Activated CD4-positive, alpha-beta T cell treated with anti-CD3 and anti-CD28 coated beads for 24 hours (primary cell): Measurements from ENCODE around the gene MYH9.
"Not testable (repeated sequence)": the region's sequence is repeated elsewhere in the genome, so short reads cannot be mapped to it uniquely, and the experiment has no call there.

Experiments used
- DNase-seq, 2 donors: peaks; one replicate each; pipeline ENCODE4 v3.0.0-alpha.2; 2020; ENCODE audit warnings: low read depth in 2 of 2

The MYH9 gene

DNA sequence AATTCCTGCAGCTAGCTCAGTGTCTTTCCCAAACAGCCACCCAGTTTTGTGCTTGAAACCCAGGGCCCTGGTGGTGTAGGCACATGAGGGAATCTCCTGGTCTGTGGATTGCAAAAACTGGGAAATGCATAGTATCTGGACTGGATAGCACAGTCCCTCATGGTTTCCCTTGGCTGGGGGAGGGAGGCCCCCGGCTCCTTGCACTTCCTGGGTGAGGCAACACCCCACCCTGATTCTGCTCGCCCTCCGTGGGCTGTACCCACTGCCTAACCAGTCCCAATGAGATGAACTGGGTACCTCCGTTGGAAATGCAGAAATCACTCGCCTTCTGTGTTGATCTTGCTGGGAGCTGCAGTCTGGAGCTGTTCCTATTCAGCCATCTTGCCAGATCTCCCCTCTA lies 115.8 kb downstream of the MYH9 start:
- not testable (repeated sequence) for DNase-seq

DNA sequence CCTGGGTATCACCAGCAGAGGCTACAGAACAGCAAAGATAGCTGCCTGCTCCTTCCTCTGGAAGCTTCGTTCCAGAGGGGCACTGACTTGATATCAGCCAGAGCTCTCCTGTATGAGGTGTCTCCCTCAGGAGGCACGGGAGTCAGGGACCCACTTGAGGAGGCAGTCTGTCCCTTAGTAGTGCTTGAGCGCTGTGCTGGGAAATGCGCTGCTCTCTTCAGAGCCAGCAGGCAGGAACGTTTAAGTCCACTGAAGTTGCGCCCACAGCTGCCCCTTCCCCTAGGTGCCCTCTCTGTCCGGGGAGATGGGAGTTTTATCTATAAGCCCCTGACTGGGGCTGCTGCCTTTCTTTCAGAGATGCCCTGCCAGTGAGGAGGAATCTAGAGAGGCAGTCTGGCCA lies 116.5 kb downstream of the MYH9 start:
- not testable (repeated sequence) for DNase-seq

DNA sequence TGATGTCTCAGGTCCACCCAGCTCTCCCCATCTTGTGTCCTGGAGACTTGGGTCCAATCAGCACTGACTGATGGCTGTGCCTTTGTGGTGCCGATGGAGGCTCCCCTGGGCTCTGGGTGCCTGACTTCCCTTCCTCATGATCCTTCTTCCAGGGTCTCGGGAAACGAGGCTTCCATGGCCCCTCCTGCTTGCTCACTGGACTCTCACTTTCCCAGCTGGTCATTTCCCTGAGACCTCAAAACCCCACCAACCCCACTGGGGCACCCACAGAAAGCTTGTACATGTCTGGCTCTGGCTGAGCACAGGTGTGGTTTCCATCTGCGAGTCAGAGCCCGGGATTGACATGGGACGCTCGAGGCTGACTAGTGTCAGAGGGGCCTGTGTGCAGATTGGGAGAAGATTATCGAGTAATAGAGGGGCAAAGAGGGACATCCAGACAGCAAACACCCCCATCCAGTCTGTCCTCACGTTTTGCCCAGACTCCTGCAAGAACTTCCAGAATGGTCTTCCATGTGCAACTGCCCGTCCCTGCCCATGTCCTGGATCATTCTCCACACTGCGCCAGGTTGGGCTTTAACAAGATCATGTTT lies 119.8 kb downstream of the MYH9 start:
- DNase-seq: no peak

GRCh38 chr22:36267058-36267457 lies 120.7 kb downstream of the MYH9 start:
- DNase-seq: no peak

DNA sequence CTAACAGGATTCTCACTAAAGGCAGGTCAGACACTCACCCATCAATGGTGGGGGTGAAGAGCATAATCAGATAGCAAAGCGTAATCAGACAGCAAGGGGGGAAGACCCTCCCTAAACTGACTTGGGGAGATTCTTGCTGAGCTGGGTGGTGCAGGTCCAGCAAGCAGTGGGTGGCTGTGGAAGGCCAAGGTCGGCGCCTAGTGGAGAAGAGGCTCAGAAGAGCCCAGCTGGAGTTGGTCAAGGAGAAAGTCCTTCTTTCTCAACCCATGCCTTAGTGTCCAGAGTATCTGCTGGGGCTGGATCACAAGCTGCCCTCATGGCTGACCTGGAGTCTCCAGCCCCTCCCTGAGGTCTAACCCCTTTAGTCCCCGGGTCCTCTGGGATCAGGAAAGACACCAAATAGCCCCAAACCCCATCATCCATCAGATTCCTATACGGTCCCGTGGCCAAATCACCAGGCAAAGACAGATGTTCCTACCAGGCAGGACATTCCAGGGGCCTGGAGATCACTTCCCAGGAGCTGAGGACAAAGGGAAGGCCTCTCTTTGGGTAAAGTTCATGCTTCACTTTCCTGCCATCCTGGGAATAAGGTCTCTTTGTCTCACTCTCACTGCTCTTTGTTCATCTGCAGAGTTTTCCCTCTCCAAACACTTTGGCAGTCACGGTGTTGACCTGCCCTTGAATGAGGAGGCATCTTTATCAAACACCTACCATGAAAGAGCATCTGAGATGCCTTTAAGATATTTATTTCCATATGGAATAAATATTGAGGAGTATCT lies 123.7 kb downstream of the MYH9 start:
- not testable (repeated sequence) for DNase-seq

GRCh38 chr22:36263216-36263673 lies 124.5 kb downstream of the MYH9 start:
- not testable (repeated sequence) for DNase-seq

- not testable (repeated sequence) for DNase-seq
Observed at GRCh38 chr22:36262307-36262706, 125.5 kb downstream of the MYH9 start.

DNA sequence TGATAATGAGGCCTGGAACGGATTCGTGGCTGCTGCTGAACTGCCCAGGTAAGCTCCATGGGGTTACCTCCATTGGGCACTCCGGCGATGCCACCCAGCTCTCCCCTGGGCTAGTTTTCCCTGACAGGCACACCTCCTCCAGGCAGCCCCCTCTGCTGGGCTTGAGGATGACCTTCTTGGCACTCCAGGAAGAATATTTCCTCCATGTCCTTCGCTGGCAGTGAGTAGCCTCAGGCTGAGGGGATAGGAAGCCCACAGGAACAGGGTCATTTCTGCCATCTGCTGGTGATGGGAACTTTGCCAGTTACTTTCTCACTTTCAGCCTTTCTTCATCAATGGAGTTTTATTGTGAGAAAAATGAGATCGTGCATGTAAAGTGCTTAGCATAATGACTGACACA lies 126.1 kb downstream of the MYH9 start:
- DNase-seq: not testable (repeated sequence)

DNA sequence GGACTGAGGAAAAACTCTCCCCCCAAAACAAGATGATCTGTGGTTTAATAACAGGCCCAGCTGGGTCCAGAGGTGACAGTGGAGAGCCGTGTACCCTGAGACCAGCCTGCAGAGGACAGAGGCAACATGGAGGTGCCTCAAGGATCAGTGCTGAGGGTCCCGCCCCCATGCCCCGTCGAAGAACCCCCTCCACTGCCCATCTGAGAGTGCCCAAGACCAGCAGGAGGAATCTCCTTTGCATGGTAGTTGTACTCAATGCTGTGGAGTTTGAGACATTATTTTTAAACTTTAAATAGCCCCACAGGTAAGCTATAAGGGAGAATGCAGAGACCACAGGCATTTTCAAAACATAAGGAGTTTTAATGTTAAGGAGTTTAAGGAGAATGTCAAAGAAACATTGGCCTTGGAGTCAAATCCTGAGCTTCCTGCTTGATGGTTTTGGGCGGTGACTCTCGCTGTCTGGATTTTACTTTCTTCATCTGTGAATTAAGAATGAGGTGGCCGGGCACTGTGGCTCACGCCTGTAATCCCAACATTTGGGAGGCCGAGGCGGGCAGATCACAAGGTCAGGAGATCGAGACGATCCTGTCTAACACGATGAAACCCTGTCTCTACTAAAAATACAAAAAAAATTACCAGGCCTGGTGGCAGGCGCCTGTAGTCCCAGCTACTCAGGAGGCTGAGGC lies 128.0 kb downstream of the MYH9 start:
- no peak for DNase-seq

DNA sequence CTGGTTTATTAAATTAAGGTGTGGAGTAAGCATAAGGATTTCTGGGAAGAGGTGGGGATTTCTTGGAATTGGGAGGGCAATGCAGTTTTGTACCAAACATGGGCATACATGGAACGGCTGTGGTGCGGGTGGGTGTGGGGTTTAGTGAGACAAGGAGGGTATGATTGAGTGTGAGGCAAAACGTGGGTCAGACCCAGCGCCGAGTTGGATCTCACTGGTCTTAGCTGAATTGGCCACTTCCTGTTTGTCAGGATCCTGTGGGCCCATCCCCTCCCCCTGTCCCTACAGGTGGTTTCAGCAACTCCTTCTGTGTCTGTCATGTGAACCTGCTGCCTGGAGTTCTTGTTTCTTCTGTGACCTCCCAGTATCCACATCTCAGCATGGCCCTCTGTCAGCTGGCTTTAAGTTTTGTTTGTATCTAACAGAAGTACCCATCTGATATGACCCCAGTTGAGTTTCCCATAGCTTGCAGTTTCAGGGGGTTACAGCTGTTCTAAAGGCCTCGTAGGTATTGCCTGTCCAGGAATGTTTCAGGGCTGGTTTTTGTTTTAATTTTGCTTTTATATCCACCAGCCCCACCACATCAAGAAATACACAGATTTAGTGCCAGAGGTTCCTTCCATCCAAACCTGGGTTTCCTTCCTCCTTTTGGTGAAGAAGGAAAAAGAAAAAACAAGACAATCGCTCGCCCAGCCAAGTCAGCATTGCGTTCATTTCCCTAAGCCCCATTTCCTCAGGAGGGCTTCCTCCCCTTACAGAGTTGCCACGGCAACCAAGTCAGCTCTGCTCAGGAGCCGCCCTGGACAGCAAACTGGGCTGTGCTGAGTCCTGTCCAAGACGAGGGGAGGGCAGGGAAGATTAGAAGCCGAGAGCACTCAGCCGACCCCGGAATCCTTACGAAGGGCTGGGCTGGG lies 128.8 kb downstream of the MYH9 start:
- no peak for DNase-seq

GRCh38 chr22:36257948-36258670 lies 129.7 kb downstream of the MYH9 start:
- no peak for DNase-seq

DNA sequence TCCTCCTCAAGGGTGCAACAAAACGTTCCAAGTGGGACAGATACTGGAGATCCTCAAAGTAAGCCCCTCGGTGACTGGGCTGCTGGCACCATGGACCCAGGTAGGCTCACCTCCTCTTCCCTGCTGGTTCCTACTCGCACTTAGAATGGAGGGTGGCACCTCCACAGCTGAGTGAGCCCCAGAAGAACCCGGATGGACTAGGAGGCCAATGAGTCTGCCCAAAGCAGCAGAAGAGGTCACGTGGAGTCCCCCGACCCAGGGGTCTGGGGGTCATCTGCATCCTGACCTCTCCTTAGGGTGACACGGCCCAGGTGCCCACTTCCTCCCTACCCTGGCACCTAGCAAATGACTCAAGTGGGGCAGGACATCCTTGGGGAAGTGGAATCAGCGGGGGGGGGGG lies 130.5 kb downstream of the MYH9 start:
- DNase-seq: no peak

DNA sequence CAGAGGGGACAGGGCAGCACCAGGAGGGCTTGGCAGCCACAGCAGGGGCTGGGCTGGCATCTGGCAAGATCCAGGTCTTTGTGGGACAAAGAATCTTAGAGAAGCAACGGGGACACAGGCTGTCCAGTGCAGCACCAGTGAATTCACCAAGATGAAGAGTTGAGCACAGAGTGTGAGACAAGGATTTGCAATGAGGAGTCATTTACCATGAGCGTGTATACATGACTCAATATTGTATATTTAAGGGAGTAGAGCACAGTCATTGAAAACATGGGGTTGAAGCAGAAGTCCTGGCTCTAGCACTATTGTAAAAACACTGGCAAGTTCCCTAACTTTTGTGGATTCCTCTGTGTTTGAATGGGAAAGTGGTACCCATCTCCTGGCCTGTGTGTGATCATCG lies 131.3 kb downstream of the MYH9 start:
- no peak for DNase-seq

DNA sequence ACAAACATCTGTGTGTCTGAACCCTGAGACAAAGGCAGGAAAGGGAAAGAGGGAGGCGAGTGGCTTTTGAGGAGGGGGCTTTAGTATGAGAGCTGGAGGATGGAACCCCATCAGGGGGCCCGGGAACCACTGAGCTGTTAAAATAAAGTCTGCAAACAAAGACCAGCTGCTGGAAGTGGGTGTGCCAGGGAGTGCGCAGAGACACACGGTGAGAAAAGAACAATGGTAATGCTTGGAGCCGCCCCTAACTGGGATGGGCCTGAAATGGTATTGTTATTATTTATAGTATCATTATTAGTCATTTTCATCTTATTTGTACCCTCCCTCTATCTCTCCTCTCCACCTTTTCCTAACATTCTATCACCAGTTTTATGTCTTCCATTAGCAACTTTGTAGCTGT lies 132.2 kb downstream of the MYH9 start:
- not testable (repeated sequence) for DNase-seq

DNA sequence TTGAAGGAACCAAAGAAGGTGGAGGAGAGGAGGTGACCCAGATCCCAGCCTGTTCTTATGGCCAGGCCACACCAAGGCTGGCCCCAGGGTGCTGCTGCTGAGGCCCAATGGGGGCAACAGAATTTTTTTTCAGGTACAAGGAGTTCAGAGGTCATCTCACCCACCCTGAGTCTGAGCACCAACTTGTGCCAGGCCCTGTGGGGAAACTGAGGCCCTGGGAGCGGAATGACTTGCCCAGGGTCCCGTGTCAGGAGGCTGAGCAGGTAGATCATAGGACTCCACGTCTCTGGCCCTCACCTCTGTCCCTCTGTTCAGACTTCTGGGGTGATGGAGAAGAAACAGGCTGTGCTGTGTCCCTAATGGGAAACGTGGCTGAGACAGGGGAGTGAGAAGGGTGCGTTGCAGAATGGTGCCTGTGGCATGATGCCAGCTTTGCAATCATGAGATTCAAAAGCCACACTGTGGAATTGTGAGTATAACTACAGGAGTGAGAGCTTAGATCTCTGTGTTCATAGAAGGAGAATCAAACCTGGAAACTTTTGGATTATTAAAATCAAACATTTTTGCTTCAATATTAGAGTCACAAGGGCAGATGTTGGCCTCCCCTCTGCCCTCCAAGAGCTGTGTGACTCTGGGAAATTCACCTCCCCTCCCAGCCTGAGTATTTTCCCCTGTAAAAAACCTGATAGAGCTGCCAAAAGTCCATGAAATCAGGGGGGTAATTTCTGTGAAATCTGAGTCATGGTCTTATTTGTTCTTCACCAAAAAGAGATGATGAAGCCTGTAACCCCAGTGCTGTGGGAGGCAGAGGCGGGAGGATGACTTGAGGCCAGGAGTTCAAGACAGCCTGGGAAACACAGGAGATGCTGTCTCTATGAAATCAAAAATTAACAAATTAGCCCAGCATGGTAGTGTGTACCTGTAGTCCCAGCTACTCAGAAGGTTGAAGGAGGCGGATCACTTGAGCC lies 134.0 kb downstream of the MYH9 start:
- no peak for DNase-seq

DNA sequence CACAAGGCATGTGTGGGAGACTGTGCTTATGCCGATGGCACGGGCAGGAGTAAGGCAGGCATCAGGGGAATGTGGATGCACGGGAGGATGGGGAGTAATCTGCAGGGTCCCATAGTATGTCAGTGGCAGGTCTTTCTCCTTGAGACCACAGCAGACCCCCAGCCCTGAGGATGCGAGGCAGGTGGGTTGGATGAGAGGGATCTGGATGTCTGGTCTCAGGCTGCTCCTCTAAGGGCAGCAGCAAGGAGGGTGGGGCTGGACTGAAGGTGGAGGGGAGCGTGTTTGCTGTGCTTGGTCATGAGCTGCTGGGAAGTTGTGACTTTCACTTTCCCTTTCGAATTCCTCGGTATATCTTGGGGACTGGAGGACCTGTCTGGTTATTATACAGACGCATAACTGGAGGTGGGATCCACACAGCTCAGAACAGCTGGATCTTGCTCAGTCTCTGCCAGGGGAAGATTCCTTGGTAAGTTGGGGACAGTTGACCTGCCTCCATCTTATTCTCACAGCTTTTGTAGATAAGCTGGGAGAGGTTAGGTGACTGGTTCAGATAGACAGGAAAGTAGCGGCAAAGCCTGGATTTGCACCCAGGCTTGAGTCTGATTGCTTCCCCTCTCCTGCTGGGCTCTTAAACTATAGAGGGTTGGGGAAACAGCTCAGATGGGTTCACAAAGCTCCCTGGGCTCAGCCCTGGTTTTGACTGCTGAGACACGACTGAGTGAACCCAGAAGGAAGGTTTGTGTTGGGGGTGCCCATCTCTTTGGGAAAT lies 134.8 kb downstream of the MYH9 start, which contains the start of gene APOL1:
Gene APOL1, plus strand, starts transcription at position 380 of the 769 bp plus-strand sequence. CDS start 1,823 bp downstream, outside the sequence.
- DNase-seq: peak in 1 of 2 donors; percentile 22

DNA sequence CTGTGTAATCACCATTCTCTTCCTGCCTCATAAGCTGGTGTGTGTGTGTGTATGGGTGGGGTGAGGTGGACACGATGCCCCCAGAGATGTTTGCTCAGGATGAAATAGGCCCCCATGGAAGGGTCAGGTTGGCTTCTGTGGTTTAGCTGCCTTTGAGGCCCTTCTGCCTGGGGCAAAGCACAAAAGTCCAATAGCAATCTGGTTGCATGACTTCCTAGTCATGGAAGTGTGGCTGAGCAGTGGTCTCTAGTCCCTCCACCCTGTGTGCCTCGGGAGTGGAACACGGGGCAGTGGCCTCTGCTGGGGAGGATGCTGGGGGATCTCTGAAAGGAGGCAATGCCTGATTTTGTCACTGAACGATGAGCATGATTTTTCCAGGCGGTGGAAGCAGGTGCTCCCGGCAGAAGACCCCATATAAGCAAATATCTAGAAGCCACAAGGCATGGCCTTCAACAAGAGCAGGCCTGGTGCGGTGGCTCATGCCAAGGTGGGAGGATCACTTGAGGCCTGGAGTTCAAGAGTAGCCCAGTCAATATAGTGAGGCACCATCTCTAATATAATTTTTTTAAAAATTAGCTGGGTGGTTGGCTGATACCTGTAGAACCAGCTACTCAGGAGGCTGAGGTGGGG lies 135.7 kb downstream of the MYH9 start:
- not testable (repeated sequence) for DNase-seq

DNA sequence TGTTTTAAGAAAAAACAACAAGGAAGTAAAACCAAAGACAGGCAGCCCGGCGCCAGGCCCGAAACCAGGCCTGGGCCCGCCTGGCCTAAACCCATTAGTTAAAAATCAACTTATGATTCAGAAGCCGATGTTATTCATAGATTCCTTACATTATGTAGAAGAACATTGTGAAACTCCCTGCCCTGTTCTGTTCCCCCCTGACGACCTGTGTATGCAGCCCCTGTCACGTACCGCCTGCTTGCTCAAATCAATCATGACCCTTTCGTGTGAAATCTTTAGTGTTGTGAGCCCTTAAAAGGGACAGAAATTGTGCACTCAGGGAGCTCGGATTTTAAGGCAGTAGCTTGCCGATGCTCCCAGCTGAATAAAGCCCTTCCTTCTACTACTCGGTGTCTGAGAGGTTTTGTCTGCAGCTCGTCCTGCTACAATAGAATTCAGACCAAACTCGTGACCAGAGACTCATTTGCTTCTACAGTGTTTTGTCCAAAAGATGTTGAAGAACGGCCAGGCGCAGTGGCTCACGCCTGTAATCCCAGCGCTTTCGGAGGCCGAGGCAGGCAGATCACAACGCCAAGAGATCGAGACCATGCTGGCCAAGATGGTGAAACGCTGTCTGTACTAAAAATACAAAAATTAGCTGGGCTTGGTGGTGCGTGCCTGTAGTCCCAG lies 137.3 kb downstream of the MYH9 start:
- not testable (repeated sequence) for DNase-seq
